Astrocyte of the spinal cord (primary cell): ENCODE measurements around the gene ZCCHC14.
A peak's percentile ranks its signal among the peaks of the same experiment; 100 is the strongest.

Source experiments
- DNase-seq: peaks from one replicate; pipeline ENCODE4 v3.0.0; 2011; ENCODE audit warnings: low read depth, low spot score
- H3K4me3 ChIP-seq: 2 replicates; pipeline ENCODE4 v1.5.1; 2011; ENCODE audit warnings: low read depth, mild to moderate bottlenecking, low read length, moderate library complexity
- CTCF ChIP-seq: IDR thresholded peaks from 2 replicates; pipeline ENCODE4 v1.5.1; 2012; ENCODE audit warnings: low read depth, mild to moderate bottlenecking, low read length, inconsistent platforms
- in situ Hi-C: cut with HindIII; loops from 2 replicates; pipeline ENCODE4 v1.10.0; 2017; ENCODE audit warnings: low sequenced_read_pairs

ZCCHC14 gene

DNA sequence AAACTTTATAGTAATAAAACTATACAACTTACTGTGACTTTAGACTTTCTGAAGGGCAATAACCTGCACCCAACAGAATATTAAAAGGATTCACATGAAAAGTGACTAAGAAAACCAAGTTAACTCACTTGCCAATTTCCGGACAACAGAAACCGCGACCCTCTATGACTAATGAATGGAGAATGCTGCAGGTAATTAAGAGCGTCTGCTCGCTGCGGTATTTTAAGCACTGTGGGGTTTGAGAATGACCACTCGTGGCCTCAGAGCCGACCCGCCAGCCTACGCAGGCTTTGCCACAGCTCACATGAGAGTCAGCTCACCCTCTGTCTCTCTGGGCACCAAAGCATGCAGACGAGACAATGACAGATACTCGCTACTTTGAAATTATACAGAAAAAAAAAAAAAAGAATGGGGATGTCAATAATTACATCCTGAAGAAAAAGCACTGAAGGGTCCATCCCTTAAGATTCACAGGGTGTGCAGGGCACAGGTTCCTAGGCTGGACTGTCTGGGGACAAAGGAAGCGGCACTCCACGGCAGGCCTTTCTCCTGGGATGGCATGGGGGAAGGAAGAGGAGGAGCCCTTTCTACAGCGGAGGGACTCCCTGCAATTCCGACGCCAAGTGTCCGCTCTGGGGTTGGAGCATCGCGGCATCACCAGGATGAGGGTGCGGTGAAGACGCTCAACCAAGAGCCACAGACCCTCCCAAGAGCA, 35.0 kb downstream of the ZCCHC14 start:
- no peak for TF ChIP-seq CTCF
- DNase-seq = peak; percentile 99
- in situ Hi-C loops = no loop called here
- no peak overlapping the region for H3K4me3 ChIP-seq

- no peak for DNase-seq
- no peak overlapping the region for H3K4me3 ChIP-seq
- no peak for TF ChIP-seq CTCF
- in situ Hi-C loops = no loop called here
Measured at GRCh38 chr16:87457061-87457611, 35.7 kb downstream of the ZCCHC14 start.

- TF ChIP-seq CTCF = no peak
- H3K4me3 ChIP-seq = no peak overlapping the region
- DNase-seq = no peak
- in situ Hi-C loops = no loop called here
Measured at GRCh38 chr16:87454391-87454790, 38.4 kb downstream of the ZCCHC14 start.

- no peak overlapping the region for H3K4me3 ChIP-seq
- in situ Hi-C loops = no loop called here
- DNase-seq = no peak
- TF ChIP-seq CTCF = no peak
Measured at GRCh38 chr16:87453326-87453725, 39.5 kb downstream of the ZCCHC14 start.

GRCh38 chr16:87451563-87452210, 41.1 kb downstream of the ZCCHC14 start:
- no peak for DNase-seq
- H3K4me3 ChIP-seq = no peak overlapping the region
- TF ChIP-seq CTCF = no peak
- in situ Hi-C loops = no loop called here

- no peak for TF ChIP-seq CTCF
- DNase-seq = no peak
- in situ Hi-C loops = no loop called here
- H3K4me3 ChIP-seq = no peak overlapping the region
Measured at GRCh38 chr16:87448866-87449265, 44.0 kb downstream of the ZCCHC14 start.
